K562 (cell line): Measurements from ENCODE around the gene RGPD8. TPM values are rescaled to one million over a fixed set of nuclear protein-coding genes. Genes with fewer than 3 reads are reported as not detected.

ENCODE experiments used
- ATAC-seq: fragments of 200-7000 bp; cut with Tn5 transposase; 3 replicates; pipeline ENCODE4 v1.9.1; 2020; ENCODE audit warnings: moderate library complexity
- BruUV-seq: library from RNA; stranded (reverse); fragments of 400-500 nt; replicated peaks from 2 replicates; lab custom pipeline; 2021; lab: Mats Ljungman, UMichigan
- CTCF ChIA-PET: fragments of 300-600 bp; formaldehyde crosslinking; extraction: SDS; loops from one replicate; lab custom pipeline; 2021; ENCODE audit warnings: low intra/inter-chr PET ratio; lab: Yijun Ruan, JAX
- POLR2A ChIA-PET: fragments of 300-600, 350-650 bp; sonication (Branson Sonifier 250); formaldehyde crosslinking; extraction: SDS; loops from one replicate; lab custom pipeline; 2021; ENCODE audit warnings: antibody characterized with exemption, inconsistent platforms; lab: Yijun Ruan, JAX
- DNase-seq, 4 experiments: peaks; one replicate each; pipeline versions ENCODE4 v3.0.0 to v3.0.0-alpha.2; 2011 to 2018; ENCODE audit warnings: low spot score in 3 of 4, mixed read lengths in 3 of 4; ENCODE audit errors: extremely low read depth in 1 of 4
- FAIRE-seq: peaks from 2 replicates; lab custom pipeline; 2011; peaks lifted over from hg19 to GRCh38; lab: Jason Lieb, UNC
- H2AFZ ChIP-seq: 2 replicates; pipeline ENCODE4 v1.6.0; 2011; ENCODE audit warnings: low read depth, low read length, control low read depth, inconsistent platforms
- H3K27ac ChIP-seq: fragments of 200-600 bp; 3 replicates; pipeline ENCODE4 v1.8.0; 2011; ENCODE audit warnings: low read depth, mild to moderate bottlenecking, control low read depth, inconsistent platforms, low read length, moderate library complexity, mixed read lengths; ENCODE audit errors: extremely low read depth
- H3K27me3 ChIP-seq, 2 experiments: fragments of 300-600 bp in 1 of 2; 2 replicates in 1 of 2; 3 replicates in 1 of 2; pipeline versions ENCODE4 v1.6.0 to v1.8.0; 2011; ENCODE audit warnings: inconsistent platforms in 2 of 2, low read length in 2 of 2, mild to moderate bottlenecking in 1 of 2, mixed read lengths in 1 of 2, moderate library complexity in 1 of 2; ENCODE audit not compliant: control insufficient read depth in 2 of 2, insufficient read depth in 2 of 2
- H3K36me3 ChIP-seq: fragments of 300-600 bp; 3 replicates; pipeline ENCODE4 v1.8.0; 2011; ENCODE audit warnings: mild to moderate bottlenecking, low read length, inconsistent platforms; ENCODE audit not compliant: control insufficient read depth, insufficient read depth
- H3K4me1 ChIP-seq, 2 experiments: fragments of 200-600 bp in 1 of 2; replicated peaks in 1 of 2; 2 replicates in 1 of 2; 3 replicates in 1 of 2; pipeline versions ENCODE4 v1.5.1 to v1.8.0; 2011; ENCODE audit warnings: inconsistent platforms in 2 of 2, low read length in 2 of 2, mild to moderate bottlenecking in 1 of 2, mixed read lengths in 1 of 2, moderate library complexity in 1 of 2; ENCODE audit not compliant: control insufficient read depth in 2 of 2, insufficient read depth in 2 of 2
- H3K4me2 ChIP-seq: 2 replicates; pipeline ENCODE4 v1.6.1; 2011; ENCODE audit warnings: low read length, control low read depth, inconsistent platforms, mixed read lengths; ENCODE audit not compliant: insufficient read depth
- H3K4me3 ChIP-seq: fragments of 200-600 bp; sonication (generic), shearing (Covaris generic); 2 replicates; pipeline ENCODE4 v1.5.1; 2016; ENCODE audit warnings: control low read depth, inconsistent platforms
- H3K79me2 ChIP-seq: fragments of 200-600 bp; 3 replicates; pipeline ENCODE4 v1.8.0; 2011; ENCODE audit warnings: low read length, inconsistent platforms; ENCODE audit not compliant: control insufficient read depth, insufficient read depth
- H3K9ac ChIP-seq, 2 experiments: 2 replicates each; pipeline versions ENCODE4 v1.6.0 to v1.6.1; 2011; ENCODE audit warnings: low read depth in 2 of 2, low read length in 2 of 2, control low read depth in 1 of 2, inconsistent platforms in 1 of 2, mild to moderate bottlenecking in 1 of 2, mixed read lengths in 1 of 2; ENCODE audit not compliant: insufficient read depth in 1 of 2
- H3K9me1 ChIP-seq: one replicate; pipeline ENCODE4 v1.6.0; 2011; ENCODE audit warnings: inconsistent platforms, mild to moderate bottlenecking, low read length, moderate library complexity; ENCODE audit not compliant: control insufficient read depth, insufficient read depth
- H3K9me3 ChIP-seq: replicated peaks from 2 replicates; pipeline ENCODE4 v1.5.1; 2011; ENCODE audit warnings: low read depth, low read length, inconsistent platforms; ENCODE audit not compliant: control insufficient read depth, insufficient read depth
- H4K20me1 ChIP-seq: replicated peaks from 2 replicates; pipeline ENCODE4 v1.6.1; 2011; ENCODE audit warnings: low read length, inconsistent platforms, mixed read lengths; ENCODE audit not compliant: control insufficient read depth, insufficient read depth
- CHD2 ChIP-seq: IDR thresholded peaks from 2 replicates; pipeline ENCODE4 v1.6.1; 2011; ENCODE audit warnings: low read depth, low read length
- RUNX1 ChIP-seq: sonication (generic); IDR thresholded peaks from 2 replicates; pipeline ENCODE4 v1.6.1; 2016; ENCODE audit warnings: antibody characterized with exemption, low read depth
- SRSF1 ChIP-seq: fragments of 200-400 bp; formaldehyde crosslinking; IDR thresholded peaks from 2 replicates; pipeline ENCODE4 v1.6.1; 2017; ENCODE audit warnings: mild to moderate bottlenecking, low read depth, low read length, moderate library complexity
- TAF7 ChIP-seq: fragments of 450-650 bp; IDR thresholded peaks from 2 replicates; pipeline ENCODE4 v1.6.1; 2016; ENCODE audit warnings: missing genetic modification characterization, missing compliant biosample characterization
- YY1 ChIP-seq, 3 experiments: IDR thresholded peaks; 2 replicates each; pipeline ENCODE4 v1.6.1; 2011; ENCODE audit warnings: low read length in 2 of 3, mild to moderate bottlenecking in 2 of 3, moderate library complexity in 2 of 3, borderline replicate concordance in 1 of 3, control low read depth in 1 of 3, low read depth in 1 of 3; ENCODE audit not compliant: insufficient read depth in 3 of 3, insufficient replicate concordance in 2 of 3, control insufficient read depth in 1 of 3, insufficient read length in 1 of 3; ENCODE audit errors: extremely low read depth in 1 of 3
- ZNF282 ChIP-seq: sonication (generic); formaldehyde crosslinking; IDR thresholded peaks from 2 replicates; pipeline ENCODE4 v1.8.1; 2023; ENCODE audit warnings: missing genetic modification reagents
- WGBS: fragments of 100-300 bp; shearing (Covaris generic); methylation state at CpG from one replicate; pipeline ENCODE4 v1.1.6; 2016; ENCODE audit warnings: low coverage, mixed read lengths; ENCODE audit not compliant: insufficient coverage; ENCODE audit errors: missing lambda C conversion rate; 5-methylcytosine and 5-hydroxymethylcytosine counted together
- in situ Hi-C: fragments of 300-500 bp; cut with MboI; formaldehyde crosslinking; loops from 4 replicates; pipeline ENCODE4 v1.15.0; 2018; ENCODE audit warnings: inconsistent platforms, mixed read lengths
- intact Hi-C: fragments of 100-400 bp; cut with micrococcal nuclease; formaldehyde crosslinking; loops from 2 replicates; pipeline ENCODE4 v1.14.2; 2022
- polyA plus RNA-seq, 8 experiments: library from polyadenylated mRNA; depleted of rRNA in 4 of 8; stranded (reverse) in 5 of 8; unstranded in 3 of 8; fragments of >200 nt; fragmentation: Nextera tagmentation in 2 of 8; fragmentation: Illumina TruSeq in 1 of 8; extraction: Ambion mirVana in 2 of 8; extraction: Trizol in 1 of 8; gene quantifications; 2 replicates each; pipeline versions ENCODE4 v1.2.1 to v1.2.3, GENCODE V29; 2011 to 2014; ENCODE audit warnings: inconsistent platforms in 1 of 8, missing spikeins in 1 of 8
- total RNA-seq, 7 experiments: library from RNA; depleted of rRNA in 6 of 7; stranded (reverse); fragments of >200 nt in 6 of 7; fragmentation: Illumina TruSeq in 2 of 7; extraction: Trizol in 2 of 7; gene quantifications; 2 replicates each; pipeline versions ENCODE4 v1.2.1 to v1.2.3, GENCODE V29; 2011 to 2021; ENCODE audit warnings: low replicate concordance in 1 of 7
- TF ChIP-seq, protein P1 (sequence below), 3 experiments: fragments of 200-800 bp in 1 of 3; fragments of 250-450 bp in 1 of 3; fragments of 450-650 bp in 1 of 3; sonication (Bioruptor Pico) in 1 of 3; sonication (Bioruptor generic) in 1 of 3; formaldehyde crosslinking in 1 of 3; IDR thresholded peaks; 2 replicates each; pipeline versions ENCODE4 v1.6.1 to v1.8.0; 2016 to 2022; ENCODE audit warnings: mild to moderate bottlenecking in 2 of 3, missing genetic modification characterization in 2 of 3, missing compliant biosample characterization in 1 of 3, moderate library complexity in 1 of 3
- TF ChIP-seq, protein P2 (sequence below), 3 experiments: IDR thresholded peaks in 2 of 3; conservative IDR thresholded peaks in 1 of 3; 2 replicates each; pipeline ENCODE4 v1.5.1; 2011 to 2012; ENCODE audit warnings: low read length in 3 of 3, mild to moderate bottlenecking in 3 of 3, control low read depth in 2 of 3, improper control_type of control experiment in 1 of 3, inconsistent platforms in 1 of 3, low read depth in 1 of 3, mixed read lengths in 1 of 3, moderate library complexity in 1 of 3; ENCODE audit not compliant: insufficient read depth in 2 of 3
- TF ChIP-seq, protein P3 (sequence below): fragments of 250-450 bp; sonication (Bioruptor Pico); IDR thresholded peaks from 2 replicates; pipeline ENCODE4 v1.9.0; 2021; ENCODE audit warnings: mild to moderate bottlenecking, inconsistent platforms

Gene RGPD8
- total and polyA plus RNA-seq, 9 of the 15 experiments (the other 6 are each of a cell fraction or from before 2014, with no cell fraction given), result 0.03 to 0.47 (median 0.12) TPM; not detected in 1

- TF ChIP-seq, protein P1, sequence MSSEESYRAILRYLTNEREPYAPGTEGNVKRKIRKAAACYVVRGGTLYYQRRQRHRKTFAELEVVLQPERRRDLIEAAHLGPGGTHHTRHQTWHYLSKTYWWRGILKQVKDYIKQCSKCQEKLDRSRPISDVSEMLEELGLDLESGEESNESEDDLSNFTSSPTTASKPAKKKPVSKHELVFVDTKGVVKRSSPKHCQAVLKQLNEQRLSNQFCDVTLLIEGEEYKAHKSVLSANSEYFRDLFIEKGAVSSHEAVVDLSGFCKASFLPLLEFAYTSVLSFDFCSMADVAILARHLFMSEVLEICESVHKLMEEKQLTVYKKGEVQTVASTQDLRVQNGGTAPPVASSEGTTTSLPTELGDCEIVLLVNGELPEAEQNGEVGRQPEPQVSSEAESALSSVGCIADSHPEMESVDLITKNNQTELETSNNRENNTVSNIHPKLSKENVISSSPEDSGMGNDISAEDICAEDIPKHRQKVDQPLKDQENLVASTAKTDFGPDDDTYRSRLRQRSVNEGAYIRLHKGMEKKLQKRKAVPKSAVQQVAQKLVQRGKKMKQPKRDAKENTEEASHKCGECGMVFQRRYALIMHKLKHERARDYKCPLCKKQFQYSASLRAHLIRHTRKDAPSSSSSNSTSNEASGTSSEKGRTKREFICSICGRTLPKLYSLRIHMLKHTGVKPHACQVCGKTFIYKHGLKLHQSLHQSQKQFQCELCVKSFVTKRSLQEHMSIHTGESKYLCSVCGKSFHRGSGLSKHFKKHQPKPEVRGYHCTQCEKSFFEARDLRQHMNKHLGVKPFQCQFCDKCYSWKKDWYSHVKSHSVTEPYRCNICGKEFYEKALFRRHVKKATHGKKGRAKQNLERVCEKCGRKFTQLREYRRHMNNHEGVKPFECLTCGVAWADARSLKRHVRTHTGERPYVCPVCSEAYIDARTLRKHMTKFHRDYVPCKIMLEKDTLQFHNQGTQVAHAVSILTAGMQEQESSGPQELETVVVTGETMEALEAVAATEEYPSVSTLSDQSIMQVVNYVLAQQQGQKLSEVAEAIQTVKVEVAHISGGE (CRISPR knock-in tag; IDR thresholded peaks at IDR 0.05), result peak in 2 of 3 experiments; percentile 58 to 91; a peak in 4 of 6 replicates
These were observed 47.6 kb upstream of the RGPD8 start (continued) for GRCh38 chr2:112481050-112481527.

GRCh38 chr2:112480530-112481049 is 47.1 kb upstream of the RGPD8 start:
- in situ Hi-C loops (loop anchor here (25.0 kb wide), 1 partner anchor 218 kb away; the partner anchor contains the start of gene ZC3H8), intact Hi-C loops (loop anchor here (1.0 to 10.0 kb wide), 5 partner anchors 62 to 596 kb away; partner anchors contain the start of genes ANAPC1, NT5DC4, POLR1B and ZC3H8)
- H3K79me2 ChIP-seq, result peaks cover 36% of the 10 kb centered on the region
- no peaks in the 10 kb centered on the region for H3K9me3 ChIP-seq
- H3K27me3 ChIP-seq, result no peaks in the 10 kb centered on the region; a peak in 1 of 5 replicates
- H3K36me3 ChIP-seq, result peaks cover 12% of the 10 kb centered on the region
- WGBS, result 15% methylated on average over 19 of the region's 20 CpGs
- CTCF ChIA-PET, result interaction anchor here (0.9 to 3.1 kb wide), 2 partner anchors 102 to 246 kb away, joined by 3 to 18 read pairs; no protein-coding TSS in a partner anchor
- 0 out of 3 replicates have a peak, but pooled peaks have one; percentile 9 for ATAC-seq
- BruUV-seq, result no TSS peak
- H3K9ac ChIP-seq, result peak overlapping the region; percentile 86 to 92
- peak overlapping the region; percentile 91 for H3K27ac ChIP-seq
- POLR2A ChIA-PET, result interaction anchor here (0.5 to 1.1 kb wide), 6 partner anchors 9 to 1510 kb away, joined by 3 read pairs; no protein-coding TSS in a partner anchor
- peaks cover 12 to 25% of the 10 kb centered on the region in 2 experiments; a peak in 4 of 5 replicates for H3K4me1 ChIP-seq
- peak; percentile 32 for FAIRE-seq
- no peaks in the 10 kb centered on the region for H4K20me1 ChIP-seq
- peak overlapping the region; percentile 76 for H3K4me3 ChIP-seq
- no peaks in the 10 kb centered on the region for H3K9me1 ChIP-seq
- DNase-seq, result peak; percentile 38 to 45 (median 40)
- H3K4me2 ChIP-seq, result peak overlapping the region; percentile 89
- H2AFZ ChIP-seq, result peak overlapping the region; percentile 96
- TF ChIP-seq CHD2, result no peak
- no peak for TF ChIP-seq SRSF1
- TF ChIP-seq, protein P2, sequence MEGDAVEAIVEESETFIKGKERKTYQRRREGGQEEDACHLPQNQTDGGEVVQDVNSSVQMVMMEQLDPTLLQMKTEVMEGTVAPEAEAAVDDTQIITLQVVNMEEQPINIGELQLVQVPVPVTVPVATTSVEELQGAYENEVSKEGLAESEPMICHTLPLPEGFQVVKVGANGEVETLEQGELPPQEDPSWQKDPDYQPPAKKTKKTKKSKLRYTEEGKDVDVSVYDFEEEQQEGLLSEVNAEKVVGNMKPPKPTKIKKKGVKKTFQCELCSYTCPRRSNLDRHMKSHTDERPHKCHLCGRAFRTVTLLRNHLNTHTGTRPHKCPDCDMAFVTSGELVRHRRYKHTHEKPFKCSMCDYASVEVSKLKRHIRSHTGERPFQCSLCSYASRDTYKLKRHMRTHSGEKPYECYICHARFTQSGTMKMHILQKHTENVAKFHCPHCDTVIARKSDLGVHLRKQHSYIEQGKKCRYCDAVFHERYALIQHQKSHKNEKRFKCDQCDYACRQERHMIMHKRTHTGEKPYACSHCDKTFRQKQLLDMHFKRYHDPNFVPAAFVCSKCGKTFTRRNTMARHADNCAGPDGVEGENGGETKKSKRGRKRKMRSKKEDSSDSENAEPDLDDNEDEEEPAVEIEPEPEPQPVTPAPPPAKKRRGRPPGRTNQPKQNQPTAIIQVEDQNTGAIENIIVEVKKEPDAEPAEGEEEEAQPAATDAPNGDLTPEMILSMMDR (IDR thresholded peaks at IDR 0.05 in 2 of 3, conservative IDR thresholded peaks at IDR 0.05 in 1 of 3; ENCODE audit: insufficient read depth in 2 of 3, low read depth in 1 of 3, low read length in 3 of 3), result peak in 1 of 3 experiments; percentile 36; a peak in 1 of 6 replicates
- no peak for TF ChIP-seq TAF7
- TF ChIP-seq, protein P3, sequence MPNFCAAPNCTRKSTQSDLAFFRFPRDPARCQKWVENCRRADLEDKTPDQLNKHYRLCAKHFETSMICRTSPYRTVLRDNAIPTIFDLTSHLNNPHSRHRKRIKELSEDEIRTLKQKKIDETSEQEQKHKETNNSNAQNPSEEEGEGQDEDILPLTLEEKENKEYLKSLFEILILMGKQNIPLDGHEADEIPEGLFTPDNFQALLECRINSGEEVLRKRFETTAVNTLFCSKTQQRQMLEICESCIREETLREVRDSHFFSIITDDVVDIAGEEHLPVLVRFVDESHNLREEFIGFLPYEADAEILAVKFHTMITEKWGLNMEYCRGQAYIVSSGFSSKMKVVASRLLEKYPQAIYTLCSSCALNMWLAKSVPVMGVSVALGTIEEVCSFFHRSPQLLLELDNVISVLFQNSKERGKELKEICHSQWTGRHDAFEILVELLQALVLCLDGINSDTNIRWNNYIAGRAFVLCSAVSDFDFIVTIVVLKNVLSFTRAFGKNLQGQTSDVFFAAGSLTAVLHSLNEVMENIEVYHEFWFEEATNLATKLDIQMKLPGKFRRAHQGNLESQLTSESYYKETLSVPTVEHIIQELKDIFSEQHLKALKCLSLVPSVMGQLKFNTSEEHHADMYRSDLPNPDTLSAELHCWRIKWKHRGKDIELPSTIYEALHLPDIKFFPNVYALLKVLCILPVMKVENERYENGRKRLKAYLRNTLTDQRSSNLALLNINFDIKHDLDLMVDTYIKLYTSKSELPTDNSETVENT (CRISPR knock-in tag), result no peak
- no peak for TF ChIP-seq RUNX1
- TF ChIP-seq ZNF282 (CRISPR knock-in tag), result no peak
- TF ChIP-seq YY1 (IDR thresholded peaks at IDR 0.05; ENCODE audit: borderline replicate concordance in 1 of 3, control insufficient read depth in 1 of 3, extremely low read depth in 1 of 3, insufficient read depth in 3 of 3, insufficient read length in 1 of 3, insufficient replicate concordance in 2 of 3, low read depth in 1 of 3, low read length in 2 of 3), result peak in 1 of 3 experiments; percentile 18
